Measurements from ENCODE around the gene LMBRD2.

Gene LMBRD2

GRCh38 chr5:36099748-36100147, 51.9 kb downstream of the LMBRD2 start:
- DNase-seq = no peak

DNA sequence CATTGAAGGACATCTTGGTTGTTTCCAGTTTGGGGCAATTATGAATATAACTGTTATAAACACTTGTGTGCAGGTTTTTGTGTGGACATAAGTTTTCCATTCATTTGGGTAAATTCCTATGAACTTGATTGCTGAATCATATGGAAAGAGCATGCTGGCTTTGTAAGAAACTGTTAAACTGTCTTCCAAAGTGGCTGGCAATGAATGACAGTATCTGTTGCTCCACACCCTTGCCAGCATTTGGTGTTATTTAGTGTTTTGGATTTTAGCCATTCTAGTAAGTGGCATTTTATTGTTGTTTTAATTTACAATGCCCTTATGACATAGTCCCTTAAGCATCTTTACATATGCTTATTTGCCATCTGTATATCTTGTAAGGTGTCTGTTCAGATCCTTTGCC, 55.2 kb downstream of the LMBRD2 start:
- no peak for DNase-seq

DNA sequence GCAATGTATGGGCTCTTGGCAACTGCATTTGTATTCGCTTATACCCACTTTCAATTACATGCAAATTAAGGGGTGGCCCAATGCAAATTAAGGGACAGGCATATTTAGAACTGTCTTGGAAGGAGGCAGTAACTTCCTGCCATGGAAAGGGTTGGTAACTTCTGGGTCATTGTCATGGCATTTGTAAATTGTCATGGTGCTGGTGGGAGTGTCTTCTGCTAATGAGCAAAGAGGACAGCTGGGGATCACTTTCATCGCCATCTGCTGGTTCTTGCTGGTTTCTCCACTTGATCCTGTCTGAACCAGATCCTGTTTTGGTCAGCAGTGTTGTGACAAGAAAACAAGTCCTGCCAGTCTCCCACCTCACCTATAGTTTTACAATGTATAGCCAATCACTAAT, 61.7 kb downstream of the LMBRD2 start:
- no peak for DNase-seq

DNA sequence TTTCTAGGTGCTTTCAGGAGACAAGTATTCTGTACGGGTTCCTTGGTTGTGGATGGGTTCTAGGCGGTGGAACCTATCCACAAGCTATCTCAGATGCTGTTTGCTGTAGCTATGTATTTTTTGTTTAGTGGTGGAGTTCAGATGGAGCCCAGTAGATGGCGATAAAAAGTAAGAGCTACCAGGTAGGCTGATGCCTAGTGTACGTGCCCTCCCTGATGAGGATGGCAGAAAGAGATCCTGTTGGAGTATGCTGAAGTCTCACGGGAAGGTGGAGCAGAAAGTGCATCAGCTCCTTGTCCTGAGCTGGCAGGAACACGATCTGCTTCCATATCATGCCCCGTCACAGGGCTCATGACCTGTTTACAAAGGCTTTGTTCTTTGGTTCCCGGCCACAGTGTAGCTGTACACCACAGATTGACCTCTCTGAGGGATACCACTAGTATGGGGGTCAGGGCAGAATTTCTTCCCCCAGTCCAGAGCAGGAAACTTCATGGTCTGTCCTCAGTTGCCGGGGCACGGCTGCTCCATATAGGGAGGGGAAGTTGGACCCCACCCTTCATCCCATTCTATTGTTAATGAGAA, 72.4 kb downstream of the LMBRD2 start:
- DNase-seq = no peak

GRCh38 chr5:36078430-36078829, 73.3 kb downstream of the LMBRD2 start:
- DNase-seq = no peak

- DNase-seq = no peak
These were observed 78.0 kb downstream of the LMBRD2 start for GRCh38 chr5:36073595-36074216.

DNA sequence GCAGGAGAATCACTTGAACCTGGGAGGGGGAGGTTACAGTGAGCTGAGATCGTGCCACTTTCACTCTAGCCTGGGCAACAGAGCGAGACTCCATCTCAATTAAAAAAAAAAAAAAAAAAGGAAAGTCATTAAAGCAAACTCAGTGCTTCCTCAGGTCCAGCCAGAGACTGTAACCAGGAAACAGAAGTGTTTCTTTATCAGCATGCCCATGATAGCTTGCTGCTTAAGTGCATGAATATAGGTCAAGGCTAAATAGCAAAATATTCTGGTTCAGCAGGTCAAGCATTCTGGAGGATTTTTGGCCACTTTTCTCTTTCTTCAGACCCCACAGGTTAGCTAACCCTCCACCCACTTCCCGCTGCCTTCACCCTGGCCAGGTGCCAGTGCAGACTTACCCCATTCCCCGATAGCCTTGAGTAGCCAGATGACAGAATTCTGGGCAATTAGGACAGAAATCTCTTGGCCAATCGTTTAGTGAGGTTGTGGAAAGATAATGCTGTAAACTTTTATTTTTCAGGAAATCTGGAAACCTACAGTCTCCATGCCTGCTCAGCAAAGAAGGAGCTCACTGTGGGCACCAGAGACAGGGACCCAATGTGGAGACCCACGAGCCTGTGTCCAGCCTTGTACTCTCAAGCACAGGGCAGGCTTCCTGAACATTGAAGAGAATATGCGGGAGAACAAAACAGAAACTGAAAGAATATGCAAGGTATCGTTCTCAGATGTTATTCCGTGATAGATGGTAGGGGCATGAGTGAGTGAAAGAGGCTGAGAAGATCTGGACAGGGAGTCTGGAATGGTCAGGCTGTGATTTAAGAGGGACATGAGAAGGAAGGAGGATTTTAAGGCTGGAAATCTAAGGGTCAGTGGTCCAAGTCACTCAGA, 80.8 kb downstream of the LMBRD2 start:
- no peak for DNase-seq

DNA sequence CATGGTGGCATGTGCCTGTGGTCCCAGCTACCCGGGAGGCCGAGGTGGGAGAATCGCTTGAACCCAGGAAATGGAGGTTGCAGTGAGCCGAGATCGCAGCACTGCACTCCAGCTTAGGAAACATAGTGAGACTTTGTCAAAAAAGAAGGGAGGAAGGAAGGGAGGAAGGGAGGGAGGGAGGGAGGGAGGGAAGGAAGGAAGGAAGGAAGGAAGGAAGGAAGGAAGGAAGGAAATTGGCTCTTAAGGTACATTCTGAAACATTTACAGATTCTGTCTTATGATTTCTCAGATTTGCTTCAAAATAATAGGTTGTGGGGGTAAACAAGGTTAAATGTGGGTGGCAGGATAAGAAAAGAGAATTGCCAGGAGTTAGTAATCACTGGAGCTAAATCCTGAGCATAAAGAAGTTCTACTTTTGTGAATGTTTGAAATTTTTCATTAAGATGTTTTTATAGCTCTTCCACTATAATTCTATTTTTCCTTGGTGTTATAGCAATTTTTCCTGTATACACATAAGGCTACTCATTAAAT, 82.9 kb downstream of the LMBRD2 start:
- DNase-seq = no peak

GRCh38 chr5:36066540-36067210, 85.0 kb downstream of the LMBRD2 start, which contains the start of gene UGT3A2:
TSS of gene UGT3A2 (minus strand) at chr5:36066882. CDS start at chr5:36066789, 93 bp downstream.
- DNase-seq = no peak

GRCh38 chr5:36066001-36066539, 85.6 kb downstream of the LMBRD2 start:
- DNase-seq = no peak

DNA sequence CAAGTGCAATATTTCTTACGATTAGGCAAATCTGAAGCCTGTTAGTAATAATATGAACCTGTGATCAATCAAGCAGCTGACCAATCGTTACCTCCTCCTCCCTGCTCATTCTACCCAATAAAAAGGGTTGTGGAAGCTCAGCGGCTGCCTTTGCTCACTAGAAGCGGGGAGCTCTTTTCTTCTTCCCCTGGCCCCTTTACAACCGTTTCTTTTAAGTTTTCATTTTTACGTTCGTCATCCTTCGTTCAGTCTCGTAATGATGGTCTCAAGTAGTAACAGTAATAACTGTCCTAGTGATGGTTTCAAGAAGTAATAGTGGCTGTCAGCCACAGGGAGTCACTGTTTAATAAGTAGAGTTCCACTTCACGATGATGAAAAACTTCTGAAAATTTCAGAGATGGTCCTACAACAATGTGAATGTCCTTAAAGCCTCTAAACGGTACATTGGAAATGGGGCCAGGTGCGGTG, 91.2 kb downstream of the LMBRD2 start:
- DNase-seq = no peak

GRCh38 chr5:36059571-36060419, 91.9 kb downstream of the LMBRD2 start:
- no peak for DNase-seq

- DNase-seq = no peak
These were observed 92.9 kb downstream of the LMBRD2 start for GRCh38 chr5:36058776-36059175.

DNA sequence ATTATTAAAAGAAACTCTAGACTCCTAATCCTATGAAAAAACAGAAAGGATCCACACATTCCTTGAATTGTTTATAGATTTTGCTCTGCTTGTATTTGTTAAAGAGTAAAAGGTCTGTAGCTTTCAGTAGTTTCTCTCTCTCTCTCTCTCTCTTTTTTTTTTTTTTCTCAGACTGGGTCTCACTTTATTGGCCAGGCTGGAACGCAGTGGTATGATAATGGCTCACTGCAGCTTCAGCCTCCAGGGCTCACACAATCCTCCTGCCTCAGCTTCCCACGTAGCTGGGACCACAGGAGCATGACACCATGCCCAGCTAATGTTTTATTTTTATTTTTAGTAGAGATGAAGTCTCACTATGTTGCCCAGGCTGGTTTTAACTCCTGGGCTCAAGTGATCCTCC, 94.3 kb downstream of the LMBRD2 start:
- DNase-seq = no peak

GRCh38 chr5:36056422-36056821, 95.3 kb downstream of the LMBRD2 start:
- DNase-seq = no peak

DNA sequence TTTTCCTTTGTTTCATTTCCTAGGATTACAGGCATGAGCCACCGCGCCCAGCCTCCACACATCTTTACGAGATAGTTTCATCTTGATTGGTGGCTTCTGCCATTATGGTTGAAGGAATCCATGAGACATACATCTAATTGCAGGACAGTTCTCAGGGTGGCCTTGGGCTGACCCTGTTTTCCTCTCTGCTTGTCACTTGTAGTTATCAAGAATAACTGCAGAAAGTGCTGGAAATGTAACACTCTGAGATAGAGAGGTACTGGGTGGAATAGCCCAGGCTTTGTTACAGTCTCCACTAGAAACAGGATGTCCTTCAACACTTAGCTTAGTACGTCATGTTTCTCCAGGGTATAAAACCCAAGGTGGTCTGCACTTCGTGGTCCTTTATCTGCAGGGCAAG, 95.7 kb downstream of the LMBRD2 start:
- no peak for DNase-seq

DNA sequence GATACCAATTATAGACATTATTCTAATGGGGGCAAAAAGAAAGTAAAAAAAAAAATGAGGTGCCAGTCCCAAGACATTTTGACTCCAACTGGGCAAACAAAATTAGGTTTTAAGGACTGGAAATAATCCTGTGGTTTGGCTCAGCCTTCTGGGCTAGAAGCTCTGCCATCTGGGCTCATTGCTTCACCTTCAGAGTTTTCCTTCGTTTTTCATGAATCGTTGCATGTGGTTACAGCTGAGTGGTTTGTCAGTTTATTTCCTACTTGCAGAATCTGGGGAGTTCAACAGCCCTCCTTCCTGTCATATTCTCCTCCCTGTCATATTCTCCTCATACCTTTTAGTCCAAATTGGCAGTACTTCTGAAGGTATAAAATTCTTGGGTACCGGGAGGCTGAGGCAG, 97.0 kb downstream of the LMBRD2 start:
- DNase-seq = no peak

DNA sequence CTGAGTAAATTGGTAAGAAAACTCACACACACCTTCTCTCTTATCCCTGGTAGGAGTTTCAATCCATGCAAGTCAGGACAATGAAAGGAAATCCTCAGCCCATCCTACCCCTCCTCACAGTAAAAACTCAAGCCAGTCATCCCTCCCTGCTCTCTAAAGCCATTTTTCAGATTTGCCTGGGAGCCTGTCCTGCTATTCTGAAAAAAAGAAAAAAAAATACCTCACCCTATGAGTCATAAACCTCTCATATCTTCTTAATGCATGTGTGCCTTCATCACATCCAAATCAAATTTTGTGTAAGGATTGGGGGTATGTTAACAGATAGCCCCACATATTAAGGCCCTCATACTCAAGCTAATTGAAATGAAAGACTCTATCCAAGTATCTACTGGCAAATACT, 99.1 kb downstream of the LMBRD2 start:
- DNase-seq = no peak

DNA sequence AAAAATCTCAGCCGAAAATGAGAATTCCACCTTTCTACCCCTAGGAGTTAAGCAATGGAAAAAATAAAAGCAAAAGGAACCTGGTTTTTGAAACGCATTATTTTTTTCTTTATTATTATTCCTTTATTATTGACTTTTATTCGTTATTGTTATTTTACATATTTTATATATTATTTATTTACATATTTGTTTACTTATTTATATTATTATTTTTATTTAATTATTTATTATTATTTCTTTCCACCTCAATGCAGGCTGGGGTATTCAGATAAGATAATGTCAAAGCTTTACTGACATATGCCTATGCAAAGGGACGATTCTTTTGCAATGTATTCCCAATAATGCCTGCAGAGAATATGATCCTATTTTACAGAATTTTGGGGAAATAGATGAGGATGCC, 101.7 kb downstream of the LMBRD2 start:
- DNase-seq = no peak
